Keratinocyte (primary cell): ENCODE measurements around the gene GLS. TPM values are rescaled to one million over a fixed set of nuclear protein-coding genes. Genes with fewer than 3 reads are reported as not detected.
"Not testable (repeated sequence)": the region's sequence is repeated elsewhere in the genome, so short reads cannot be mapped to it uniquely, and the experiment has no call there.

ENCODE experiments used
- DNase-seq: peaks from one replicate; pipeline ENCODE4 v3.0.0-alpha.2; 2011; ENCODE audit warnings: low read depth, missing footprints, low spot score
- FAIRE-seq: peaks from 2 replicates; lab custom pipeline; 2011; peaks lifted over from hg19 to GRCh38; lab: Jason Lieb, UNC
- H2AFZ ChIP-seq: 2 replicates; pipeline ENCODE4 v1.6.0; 2012; ENCODE audit warnings: low read length, control low read depth, inconsistent platforms; ENCODE audit not compliant: control insufficient read depth
- H3K27ac ChIP-seq: 2 replicates; pipeline ENCODE4 v1.5.1; 2011; ENCODE audit warnings: low read length; ENCODE audit not compliant: control insufficient read depth, insufficient read depth
- H3K27me3 ChIP-seq: 3 replicates; pipeline ENCODE4 v1.6.0; 2011; ENCODE audit warnings: low read length; ENCODE audit not compliant: control insufficient read depth, insufficient read depth; ENCODE audit errors: extremely low read depth
- H3K36me3 ChIP-seq, 2 experiments: 2 replicates in 1 of 2; 3 replicates in 1 of 2; pipeline ENCODE4 v1.5.1; 2011; ENCODE audit warnings: low read length in 2 of 2, mild to moderate bottlenecking in 1 of 2; ENCODE audit not compliant: control insufficient read depth in 2 of 2, insufficient read depth in 2 of 2; ENCODE audit errors: extremely low read depth in 1 of 2
- H3K4me1 ChIP-seq: 3 replicates; pipeline ENCODE4 v1.5.1; 2011; ENCODE audit warnings: low read length; ENCODE audit not compliant: control insufficient read depth, insufficient read depth; ENCODE audit errors: extremely low read depth
- H3K4me2 ChIP-seq: 3 replicates; pipeline ENCODE4 v1.6.0; 2011; ENCODE audit warnings: low read depth, low read length; ENCODE audit not compliant: control insufficient read depth, insufficient read depth; ENCODE audit errors: extremely low read depth
- H3K4me3 ChIP-seq, 3 experiments: fragments of 200-600 bp in 1 of 3; sonication (generic) in 1 of 3; 2 replicates in 2 of 3; 3 replicates in 1 of 3; pipeline ENCODE4 v1.5.1; 2011 to 2016; ENCODE audit warnings: low read length in 3 of 3, mild to moderate bottlenecking in 3 of 3, control low read depth in 2 of 3, inconsistent platforms in 1 of 3, low read depth in 1 of 3, mixed read lengths in 1 of 3, mixed run types in 1 of 3, moderate library complexity in 1 of 3; ENCODE audit not compliant: control insufficient read depth in 2 of 3, insufficient read depth in 2 of 3; ENCODE audit errors: extremely low read depth in 1 of 3
- H3K79me2 ChIP-seq: 2 replicates; pipeline ENCODE4 v1.6.0; 2012; ENCODE audit warnings: low read length; ENCODE audit not compliant: control insufficient read depth, insufficient read depth
- H3K9ac ChIP-seq: 3 replicates; pipeline ENCODE4 v1.6.0; 2011; ENCODE audit warnings: low read length; ENCODE audit not compliant: control insufficient read depth, insufficient read depth; ENCODE audit errors: extremely low read depth
- H3K9me1 ChIP-seq: 3 replicates; pipeline ENCODE4 v1.6.0; 2011; ENCODE audit warnings: low read length; ENCODE audit not compliant: control insufficient read depth, insufficient read depth; ENCODE audit errors: extremely low read depth
- H3K9me3 ChIP-seq: 2 replicates; pipeline ENCODE4 v1.5.1; 2012; ENCODE audit warnings: low read depth, low read length; ENCODE audit not compliant: control insufficient read depth
- H4K20me1 ChIP-seq: 3 replicates; pipeline ENCODE4 v1.6.0; 2011; ENCODE audit warnings: low read length; ENCODE audit not compliant: control insufficient read depth, insufficient read depth; ENCODE audit errors: extremely low read depth
- CTCF ChIP-seq, 3 experiments: IDR thresholded peaks in 1 of 3; conservative IDR thresholded peaks in 1 of 3; optimal IDR thresholded peaks in 1 of 3; 2 replicates in 2 of 3; 3 replicates in 1 of 3; pipeline versions ENCODE3 to v1.5.1; 2011; ENCODE audit warnings: low read length in 3 of 3, mild to moderate bottlenecking in 3 of 3, moderate library complexity in 2 of 3, control low read depth in 1 of 3, inconsistent platforms in 1 of 3; ENCODE audit not compliant: insufficient read depth in 2 of 3; ENCODE audit errors: extremely low read depth in 1 of 3
- EZH2 ChIP-seq: IDR thresholded peaks from one replicate; pipeline ENCODE4 v1.6.1; 2012; ENCODE audit warnings: inconsistent platforms, mild to moderate bottlenecking, low read length, moderate library complexity
- dilution Hi-C: fragments of 300-500 bp; cut with MboI; formaldehyde crosslinking; loops from one replicate; pipeline ENCODE4 v1.7.0; 2020; ENCODE audit warnings: low sequenced_read_pairs; ENCODE audit not compliant: extremely low pct_ligation_motif_present
- polyA plus RNA-seq, 5 experiments: library from polyadenylated mRNA; depleted of rRNA in 3 of 5; stranded (reverse) in 3 of 5; stranded (forward) in 1 of 5; unstranded in 1 of 5; fragments of >200 nt; gene quantifications; 1 replicate in 1 of 5; 2 replicates in 3 of 5; 3 replicates in 1 of 5; pipeline versions ENCODE4 v1.2.1 to v1.2.3, GENCODE V29; 2011 to 2012; ENCODE audit warnings: missing spikeins in 2 of 5, low read depth in 1 of 5, low replicate concordance in 1 of 5

The GLS gene
- polyA plus RNA-seq, 1 donor (not counting 4 experiments of a cell fraction or from before 2014, with no cell fraction given): 130 TPM

- DNase-seq: no peak
- H3K4me3 ChIP-seq: no peak overlapping the region
- no peaks in the 10 kb centered on the region for H3K9me1 ChIP-seq
- H3K9ac ChIP-seq: no peak overlapping the region
- no peaks in the 10 kb centered on the region for H3K9me3 ChIP-seq
- H3K79me2 ChIP-seq: no peaks in the 10 kb centered on the region
- H4K20me1 ChIP-seq: no peaks in the 10 kb centered on the region
- no peaks in the 10 kb centered on the region for H3K36me3 ChIP-seq
- H3K27ac ChIP-seq: no peak overlapping the region
- no peaks in the 10 kb centered on the region for H3K27me3 ChIP-seq
- no peak for TF ChIP-seq EZH2
- TF ChIP-seq CTCF (optimal IDR thresholded peaks at IDR 0.05 in 1 of 3, IDR thresholded peaks at IDR 0.05 in 1 of 3, conservative IDR thresholded peaks at IDR 0.05 in 1 of 3; ENCODE audit: extremely low read depth in 1 of 3, insufficient read depth in 2 of 3, low read length in 3 of 3): no peak
- H3K4me2 ChIP-seq: no peak overlapping the region
- H2AFZ ChIP-seq: no peak overlapping the region
- H3K4me1 ChIP-seq: peaks cover 18% of the 10 kb centered on the region
- peak; percentile 61 for FAIRE-seq
- dilution Hi-C loops: no loop called here
These were observed 19.5 kb upstream of the GLS start for GRCh38 chr2:190860985-190861680.

GRCh38 chr2:190862128-190862527 is 18.5 kb upstream of the GLS start:
- H3K4me2 ChIP-seq, H3K27me3 ChIP-seq, H3K79me2 ChIP-seq, H3K9me1 ChIP-seq, dilution Hi-C loops, H3K4me3 ChIP-seq, DNase-seq, FAIRE-seq, H4K20me1 ChIP-seq, H2AFZ ChIP-seq, H3K9me3 ChIP-seq, H3K27ac ChIP-seq, H3K36me3 ChIP-seq, H3K9ac ChIP-seq: not testable (repeated sequence)
- peaks cover 18% of the 10 kb centered on the region for H3K4me1 ChIP-seq

- H3K36me3 ChIP-seq: no peaks in the 10 kb centered on the region
- FAIRE-seq (peak; percentile 53), DNase-seq (no peak)
- H3K9ac ChIP-seq: no peak overlapping the region
- TF ChIP-seq CTCF (optimal IDR thresholded peaks at IDR 0.05 in 1 of 3, IDR thresholded peaks at IDR 0.05 in 1 of 3, conservative IDR thresholded peaks at IDR 0.05 in 1 of 3; ENCODE audit: extremely low read depth in 1 of 3, insufficient read depth in 2 of 3, low read length in 3 of 3) (no peak), EZH2 (no peak)
- no peaks in the 10 kb centered on the region for H3K27me3 ChIP-seq
- H4K20me1 ChIP-seq: no peaks in the 10 kb centered on the region
- H3K9me3 ChIP-seq: no peaks in the 10 kb centered on the region
- dilution Hi-C loops: no loop called here
- peaks cover 18% of the 10 kb centered on the region for H3K4me1 ChIP-seq
- H3K79me2 ChIP-seq: no peaks in the 10 kb centered on the region
- H3K27ac ChIP-seq: no peak overlapping the region
- H2AFZ ChIP-seq: no peak overlapping the region
- H3K4me3 ChIP-seq: no peak overlapping the region
- no peaks in the 10 kb centered on the region for H3K9me1 ChIP-seq
- peak overlapping the region; percentile 2 for H3K4me2 ChIP-seq
These were observed 18.0 kb upstream of the GLS start for GRCh38 chr2:190862571-190862991.
